GM12872 (cell line): ENCODE data around the gene VRTN.

Experiments
- CTCF ChIP-seq: IDR thresholded peaks from 3 replicates; pipeline ENCODE4 v1.5.1; 2011; ENCODE audit warnings: low read depth, mild to moderate bottlenecking, low read length, moderate library complexity; ENCODE audit not compliant: insufficient read depth

The VRTN gene

GRCh38 chr14:74333909-74334308, 14.4 kb upstream of the VRTN start:
- TF ChIP-seq CTCF: no peak

- TF ChIP-seq CTCF: no peak
Measured at GRCh38 chr14:74346341-74346740, 1.9 kb upstream of the VRTN start.

GRCh38 chr14:74347097-74347794, 1.0 kb upstream of the VRTN start:
- TF ChIP-seq CTCF: no peak

GRCh38 chr14:74347795-74348100, 523 bp upstream of the VRTN start:
- TF ChIP-seq CTCF: no peak

- no peak for TF ChIP-seq CTCF
Measured at GRCh38 chr14:74348735-74349463, 628 bp downstream of the VRTN start.

GRCh38 chr14:74349757-74350156, 1.5 kb downstream of the VRTN start:
- no peak for TF ChIP-seq CTCF

GRCh38 chr14:74350211-74350927, 2.1 kb downstream of the VRTN start:
- TF ChIP-seq CTCF: no peak
